D721Med (cell line): ENCODE results near the gene LSM10.

ENCODE experiments used
- DNase-seq: peaks from one replicate; pipeline ENCODE4 v3.0.0; 2011; ENCODE audit warnings: low spot score; ENCODE audit not compliant: insufficient read length
- FAIRE-seq: peaks from 2 replicates; lab custom pipeline; 2011; peaks lifted over from hg19 to GRCh38; lab: Jason Lieb, UNC
- TF ChIP-seq, protein P1 (sequence below): IDR thresholded peaks from 2 replicates; pipeline ENCODE4 v1.5.1; 2012; ENCODE audit warnings: mild to moderate bottlenecking, control low read depth; ENCODE audit not compliant: insufficient read depth; ENCODE audit errors: missing control alignments

LSM10 gene

GRCh38 chr1:36352910-36353878 lies 44.5 kb downstream of the LSM10 start:
- TF ChIP-seq, protein P1, sequence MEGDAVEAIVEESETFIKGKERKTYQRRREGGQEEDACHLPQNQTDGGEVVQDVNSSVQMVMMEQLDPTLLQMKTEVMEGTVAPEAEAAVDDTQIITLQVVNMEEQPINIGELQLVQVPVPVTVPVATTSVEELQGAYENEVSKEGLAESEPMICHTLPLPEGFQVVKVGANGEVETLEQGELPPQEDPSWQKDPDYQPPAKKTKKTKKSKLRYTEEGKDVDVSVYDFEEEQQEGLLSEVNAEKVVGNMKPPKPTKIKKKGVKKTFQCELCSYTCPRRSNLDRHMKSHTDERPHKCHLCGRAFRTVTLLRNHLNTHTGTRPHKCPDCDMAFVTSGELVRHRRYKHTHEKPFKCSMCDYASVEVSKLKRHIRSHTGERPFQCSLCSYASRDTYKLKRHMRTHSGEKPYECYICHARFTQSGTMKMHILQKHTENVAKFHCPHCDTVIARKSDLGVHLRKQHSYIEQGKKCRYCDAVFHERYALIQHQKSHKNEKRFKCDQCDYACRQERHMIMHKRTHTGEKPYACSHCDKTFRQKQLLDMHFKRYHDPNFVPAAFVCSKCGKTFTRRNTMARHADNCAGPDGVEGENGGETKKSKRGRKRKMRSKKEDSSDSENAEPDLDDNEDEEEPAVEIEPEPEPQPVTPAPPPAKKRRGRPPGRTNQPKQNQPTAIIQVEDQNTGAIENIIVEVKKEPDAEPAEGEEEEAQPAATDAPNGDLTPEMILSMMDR = no peak
- no peak for DNase-seq
- FAIRE-seq = no peak

GRCh38 chr1:36352125-36352909 lies 45.4 kb downstream of the LSM10 start:
- FAIRE-seq (no peak), DNase-seq (no peak)
- TF ChIP-seq, protein P1 = no peak

DNA sequence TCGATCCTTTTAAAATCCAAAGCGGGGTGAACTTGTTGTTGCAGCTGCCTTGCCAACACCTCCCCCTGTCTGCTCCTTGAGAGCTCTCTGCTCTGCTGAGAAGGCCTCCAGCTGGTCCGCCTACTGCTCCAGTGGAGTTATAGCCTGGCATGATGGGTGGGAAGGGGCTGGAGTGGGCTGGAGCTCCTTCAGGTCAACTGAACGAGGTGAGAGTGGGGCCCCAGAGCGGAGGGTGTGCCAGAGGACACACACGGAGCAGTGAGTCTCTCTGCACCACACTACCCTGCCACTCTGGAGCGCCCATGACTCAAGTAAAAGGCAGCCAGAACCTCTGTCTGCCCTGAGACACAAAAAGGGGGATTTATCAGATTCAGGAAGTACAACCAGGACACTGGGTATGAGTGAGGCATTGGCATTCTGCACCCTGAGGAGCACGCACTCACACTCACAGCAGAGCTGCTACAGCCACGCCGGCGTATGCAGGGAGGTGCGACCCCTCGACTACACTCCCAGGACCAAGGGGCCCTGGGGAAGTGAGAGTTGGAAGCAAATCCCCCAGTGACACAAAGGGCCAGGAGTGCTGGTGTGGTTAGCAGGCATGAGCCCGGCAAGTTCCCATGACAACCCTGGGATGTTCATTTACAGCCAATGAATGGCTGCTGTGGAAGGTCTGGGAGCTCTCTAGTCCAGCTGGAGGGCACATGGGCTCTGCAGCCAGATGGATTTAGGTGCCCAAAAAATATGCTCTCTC lies 46.3 kb downstream of the LSM10 start:
- DNase-seq (no peak), FAIRE-seq (no peak)
- TF ChIP-seq, protein P1 = no peak

DNA sequence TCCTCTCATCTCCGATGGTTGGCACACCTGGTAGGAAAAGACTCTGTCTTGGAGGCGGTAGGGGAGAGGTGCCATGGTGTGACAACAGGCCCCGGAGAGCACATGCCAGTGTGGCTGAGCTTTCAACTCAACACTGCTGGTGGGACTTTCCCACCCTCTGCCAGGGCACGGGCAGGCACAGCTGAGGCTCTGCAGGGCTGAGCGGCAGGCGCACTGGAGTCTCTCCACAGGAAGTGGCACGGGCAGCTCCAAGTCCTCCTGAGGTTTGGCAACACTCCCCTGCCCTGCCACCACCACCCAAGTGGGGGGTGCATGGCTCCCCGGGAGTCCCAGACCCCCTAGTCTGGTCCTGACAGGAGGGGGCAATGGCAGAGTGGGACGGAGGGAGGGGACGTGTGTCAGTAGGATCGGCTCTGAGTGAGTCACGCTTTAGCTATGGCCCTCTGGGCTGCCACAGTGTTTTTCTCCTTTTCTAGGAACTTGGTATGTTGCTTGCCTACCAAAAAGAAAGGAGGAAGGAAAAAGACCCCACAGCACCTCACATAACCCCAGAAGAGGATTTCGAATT lies 47.0 kb downstream of the LSM10 start:
- TF ChIP-seq, protein P1 = no peak
- DNase-seq (no peak), FAIRE-seq (no peak)

DNA sequence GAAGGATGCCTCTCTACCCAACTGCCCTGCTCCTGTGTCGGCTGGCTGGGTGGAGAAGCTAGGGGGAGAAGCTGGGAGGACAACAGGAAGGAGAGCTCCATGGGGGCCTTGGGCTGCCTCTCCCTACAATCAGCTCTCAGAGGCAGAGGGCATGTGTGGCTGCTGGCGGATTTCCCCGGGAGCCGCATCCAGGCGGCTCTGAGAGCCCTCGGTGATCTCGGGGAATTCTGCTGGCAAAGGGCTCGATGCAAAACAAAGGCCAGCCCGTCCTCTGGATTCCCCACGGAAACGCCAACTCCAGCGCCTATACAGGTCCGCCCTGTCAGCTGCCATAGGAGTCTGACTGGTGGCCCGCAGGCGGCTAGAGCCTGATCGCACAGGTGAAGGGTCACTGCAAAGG lies 47.9 kb downstream of the LSM10 start:
- FAIRE-seq (no peak), DNase-seq (no peak)
- TF ChIP-seq, protein P1 = no peak

- TF ChIP-seq, protein P1 = no peak
- no peak for FAIRE-seq
- no peak for DNase-seq
These were observed 48.5 kb downstream of the LSM10 start for GRCh38 chr1:36349241-36349671.
